Measurements from ENCODE around the gene SPACDR. TPM values are rescaled to one million over a fixed set of nuclear protein-coding genes. Genes with fewer than 3 reads are reported as not detected.
"Not testable (repeated sequence)": the region's sequence is repeated elsewhere in the genome, so short reads cannot be mapped to it uniquely, and the experiment has no call there.

Gene SPACDR
- total RNA-seq, 2 experiments from 2014 or later: 3.5 to 5.9 TPM

DNA sequence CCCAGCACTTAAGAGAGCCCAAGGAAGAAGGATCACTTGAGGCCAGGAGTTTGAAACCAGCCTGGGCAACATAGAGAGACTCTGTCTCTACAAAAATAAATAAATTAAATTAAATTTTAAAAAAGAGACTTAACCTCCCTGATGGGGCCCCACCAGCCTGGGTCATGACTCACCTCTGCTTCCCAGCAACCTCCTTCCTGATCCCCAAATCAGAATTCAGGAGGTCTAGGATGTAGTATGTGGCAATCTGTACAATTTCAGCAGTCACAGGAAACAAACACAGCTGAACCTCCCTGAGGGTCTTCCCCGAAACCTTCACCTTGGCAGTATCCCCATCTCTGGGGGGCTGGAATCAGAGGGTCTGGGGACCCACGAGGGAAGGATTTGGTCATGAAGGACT is 18.0 kb downstream of the SPACDR start:
- H3K27me3 Mint-ChIP-seq: no peaks in the 10 kb centered on the region
- no peak overlapping the region for H3K4me3 Mint-ChIP-seq
- no peaks in the 10 kb centered on the region for H3K9me3 Mint-ChIP-seq
- peaks cover 20% of the 10 kb centered on the region for H3K4me1 Mint-ChIP-seq
- no peak for ATAC-seq (ENCODE audit: low read depth)
- POLR2A ChIA-PET: interaction anchor here (4.0 to 7.1 kb wide), 2 partner anchors 9 to 17 kb away, joined by 28 to 63 read pairs; partner anchors contain the start of genes MEPCE, PPP1R35 and ZCWPW1
- H3K36me3 Mint-ChIP-seq: no peaks in the 10 kb centered on the region
- H3K27ac Mint-ChIP-seq: peak overlapping the region; percentile 56
- no peak for DNase-seq

DNA sequence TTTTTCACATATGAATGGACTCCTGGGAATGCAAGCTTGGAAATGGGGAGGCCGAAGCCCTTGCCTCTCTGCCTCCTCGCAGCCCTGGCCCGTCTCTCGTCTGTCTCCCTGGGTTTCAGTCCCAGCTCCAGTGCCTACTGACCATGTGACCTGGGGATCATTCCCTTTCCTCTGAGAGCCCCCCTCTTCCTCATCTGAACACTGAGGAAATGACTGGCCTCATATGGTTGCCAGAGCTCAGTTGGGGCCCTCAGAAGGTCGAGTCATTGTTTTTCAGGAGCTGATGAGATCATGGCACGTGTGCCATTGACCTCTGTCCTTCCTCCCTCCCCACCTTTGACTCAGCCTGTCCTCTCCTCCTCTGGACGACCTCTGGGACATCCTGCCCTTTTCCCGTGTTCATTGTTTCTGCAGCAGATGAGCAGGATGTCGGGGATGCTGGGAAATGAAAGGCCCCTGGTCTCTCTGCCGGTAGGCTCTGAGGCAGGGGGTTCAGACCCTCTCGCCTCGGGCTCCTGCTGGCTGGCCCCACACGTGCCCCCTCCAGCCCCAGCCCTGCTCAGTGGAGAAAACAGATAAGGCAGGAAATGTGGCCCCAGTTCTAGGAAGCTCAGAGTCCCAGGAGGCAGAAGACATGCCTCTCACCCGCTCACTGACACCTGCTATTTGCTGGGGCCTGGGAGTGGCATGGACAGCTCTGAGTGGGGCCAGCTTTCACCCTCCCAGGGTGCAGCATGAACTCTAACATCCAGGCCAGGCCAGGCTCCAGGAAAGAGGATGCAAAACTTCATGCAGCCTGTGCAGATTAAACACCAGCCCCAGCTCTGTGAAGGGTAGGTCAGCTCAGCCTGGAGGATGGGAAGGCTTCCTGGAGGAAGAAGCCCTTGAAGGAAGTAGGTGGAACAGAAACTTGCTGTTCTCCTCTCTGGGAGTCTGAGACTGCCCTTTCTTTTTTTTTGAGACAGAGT is 19.5 kb downstream of the SPACDR start:
- POLR2A ChIA-PET: interaction anchor here (0.6 to 7.1 kb wide), 11 partner anchors 8 to 892 kb away, joined by 3 to 63 read pairs (median 6); partner anchors contain the start of genes AGFG2, MEPCE, PPP1R35 and SRRT
- ATAC-seq (ENCODE audit: low read depth): peak; percentile 76
- peak overlapping the region; percentile 83 for H3K27ac Mint-ChIP-seq
- DNase-seq: no peak
- H3K4me3 Mint-ChIP-seq: peak overlapping the region; percentile 38
- H3K4me1 Mint-ChIP-seq: peaks cover 20% of the 10 kb centered on the region
- no peaks in the 10 kb centered on the region for H3K27me3 Mint-ChIP-seq
- H3K36me3 Mint-ChIP-seq: no peaks in the 10 kb centered on the region
- no peaks in the 10 kb centered on the region for H3K9me3 Mint-ChIP-seq

DNA sequence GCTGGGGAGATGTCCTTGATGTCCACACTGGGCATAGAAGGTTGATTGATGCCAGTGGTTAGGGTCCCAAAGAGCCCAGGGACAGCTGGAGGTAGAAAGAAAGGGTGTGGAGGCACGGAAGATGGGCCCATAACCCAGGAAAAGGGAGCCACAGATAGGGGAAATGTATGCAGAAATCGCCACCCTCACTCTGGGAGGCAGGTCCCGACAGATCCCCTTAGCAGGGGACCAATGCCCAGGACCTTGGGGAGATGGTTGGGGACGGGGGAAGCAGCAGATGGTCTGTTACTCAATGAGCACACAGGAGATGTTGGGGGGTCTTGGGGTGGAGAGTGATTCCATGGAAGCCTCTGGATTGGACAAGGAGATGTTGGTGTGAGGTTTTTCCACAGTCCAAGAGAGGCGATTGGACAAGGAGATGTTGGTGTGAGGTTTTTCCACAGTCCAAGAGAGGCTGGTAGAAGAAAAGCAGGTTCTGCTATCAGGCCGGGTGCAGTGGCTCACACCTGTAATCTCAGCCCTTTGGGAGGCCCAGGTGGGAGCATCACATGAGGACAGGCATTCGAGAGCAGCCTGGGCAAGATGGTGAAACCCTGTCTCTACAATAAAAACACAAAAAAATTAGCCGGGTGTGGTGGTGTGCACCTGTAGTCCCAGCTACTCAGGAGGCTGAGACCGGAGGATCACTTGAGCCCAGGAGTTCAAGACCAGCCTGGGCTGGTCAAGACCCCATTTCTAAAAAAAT is 20.8 kb downstream of the SPACDR start:
- no peaks in the 10 kb centered on the region for H3K9me3 Mint-ChIP-seq
- peaks cover 20% of the 10 kb centered on the region for H3K4me1 Mint-ChIP-seq
- no peaks in the 10 kb centered on the region for H3K27me3 Mint-ChIP-seq
- POLR2A ChIA-PET: interaction anchor here (1.0 to 7.1 kb wide), 3 partner anchors 14 to 96 kb away, joined by 3 to 63 read pairs (median 3); partner anchors contain the start of genes AGFG2, MEPCE and ZCWPW1
- no peak overlapping the region for H3K4me3 Mint-ChIP-seq
- peak overlapping the region; percentile 31 for H3K27ac Mint-ChIP-seq
- H3K36me3 Mint-ChIP-seq: no peaks in the 10 kb centered on the region
- DNase-seq: peak; percentile 26
- no peak for ATAC-seq (ENCODE audit: low read depth)

DNA sequence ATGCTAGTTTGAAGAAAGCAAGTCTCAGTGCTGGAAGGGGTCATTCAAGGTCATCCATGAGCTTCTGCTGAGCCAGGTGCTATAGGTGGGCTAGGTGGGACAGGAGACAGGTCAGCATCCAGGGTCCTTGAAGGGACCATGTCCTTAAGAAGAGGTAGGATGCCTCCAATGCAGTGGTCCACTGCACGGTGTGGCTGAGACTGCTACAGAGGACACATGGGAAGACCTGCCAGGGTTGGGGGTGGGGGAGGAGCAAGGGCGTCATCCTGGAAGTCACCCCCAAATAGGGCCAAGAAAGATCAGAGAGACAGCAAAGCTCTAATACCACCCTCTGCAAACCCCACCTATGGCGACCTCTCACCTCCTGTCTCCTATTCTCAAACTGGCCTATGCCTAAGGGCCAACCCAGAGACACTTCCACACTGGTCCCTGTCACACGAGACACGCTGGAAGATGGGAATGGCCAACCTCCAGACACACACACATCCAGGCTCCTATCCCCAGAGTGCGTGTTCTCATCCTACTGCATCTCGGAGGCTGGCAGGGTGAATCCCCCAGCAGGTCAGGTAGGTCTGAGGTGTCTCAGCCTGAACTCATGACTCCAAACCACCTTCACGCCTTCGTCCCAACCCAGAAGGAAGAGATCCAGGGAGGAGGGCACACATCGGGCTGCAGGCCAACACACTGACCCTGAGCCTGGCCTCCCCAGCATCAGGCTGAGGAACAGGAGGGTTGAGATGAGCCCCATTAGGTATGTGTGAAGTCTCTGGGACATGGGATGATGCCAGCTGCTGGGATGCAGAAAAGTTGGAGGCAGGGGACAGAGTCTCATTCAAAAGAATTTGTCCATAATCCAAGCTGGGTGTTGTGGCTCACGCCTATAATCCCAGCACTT is 22.2 kb downstream of the SPACDR start:
- Mint-ChIP-seq H3K4me1 (peaks cover 20% of the 10 kb centered on the region), H3K4me3 (no peak overlapping the region), H3K27me3 (no peaks in the 10 kb centered on the region), H3K27ac (no peak overlapping the region), H3K36me3 (no peaks in the 10 kb centered on the region), H3K9me3 (no peaks in the 10 kb centered on the region)
- DNase-seq: peak; percentile 18
- ATAC-seq (ENCODE audit: low read depth): no peak
- POLR2A ChIA-PET: interaction anchor here (7.1 kb wide), 1 partner anchor 13 kb away, joined by 63 read pairs; the partner anchor contains the start of genes MEPCE and ZCWPW1

DNA sequence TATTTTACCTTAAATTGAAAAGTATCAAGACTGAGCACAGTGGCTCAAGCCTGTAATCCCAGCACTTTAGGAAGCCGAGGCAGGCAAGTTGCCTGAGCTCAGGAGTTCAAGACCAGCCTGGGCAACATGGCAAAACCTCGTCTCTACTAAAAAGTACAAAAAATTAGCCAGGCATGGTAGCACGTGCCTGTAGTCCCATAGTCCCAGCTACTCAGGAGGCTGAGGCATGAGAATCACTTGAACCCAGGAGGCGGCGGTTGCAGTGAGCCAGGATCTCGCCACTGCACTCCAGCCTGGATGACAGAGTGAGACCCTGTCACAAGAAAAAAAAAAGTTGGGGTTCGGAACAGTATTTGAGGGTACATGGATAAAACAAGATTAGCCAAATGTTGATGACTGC is 24.8 kb downstream of the SPACDR start:
- not testable (repeated sequence) for ATAC-seq (ENCODE audit: low read depth); H3K27ac Mint-ChIP-seq; H3K27me3 Mint-ChIP-seq; H3K4me3 Mint-ChIP-seq; H3K9me3 Mint-ChIP-seq
- POLR2A ChIA-PET: interaction anchor here (2.8 kb wide), 1 partner anchor 11 kb away, joined by 26 read pairs; the partner anchor contains the start of genes MEPCE and ZCWPW1
- Mint-ChIP-seq H3K36me3 (peaks cover 13% of the 10 kb centered on the region), H3K4me1 (peaks cover 11% of the 10 kb centered on the region)
- peak; percentile 10 for DNase-seq

DNA sequence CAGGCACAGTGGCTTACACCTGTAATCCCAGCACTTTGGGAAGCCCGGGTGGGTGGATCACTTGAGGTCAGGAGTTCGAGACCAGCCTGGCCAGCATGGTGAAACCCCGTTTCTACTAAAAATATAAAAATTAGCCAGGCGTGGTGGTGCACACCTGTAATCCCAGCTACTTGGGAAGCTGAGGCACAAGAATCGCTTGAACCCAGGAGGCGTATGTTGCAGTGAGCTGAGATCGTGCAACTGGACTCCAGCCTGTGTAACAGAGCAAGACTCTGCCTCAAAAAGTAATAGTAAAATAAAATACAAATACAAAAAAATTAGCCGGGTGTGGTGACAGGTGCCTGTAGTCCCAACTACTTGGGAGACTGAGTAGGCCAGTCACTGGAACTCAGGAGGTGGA is 25.3 kb downstream of the SPACDR start:
- not testable (repeated sequence) for H3K27me3 Mint-ChIP-seq; H3K9me3 Mint-ChIP-seq; ATAC-seq (ENCODE audit: low read depth); H3K27ac Mint-ChIP-seq; H3K4me3 Mint-ChIP-seq
- POLR2A ChIA-PET: interaction anchor here (0.5 to 2.8 kb wide), 3 partner anchors 10 to 972 kb away, joined by 3 to 26 read pairs (median 4); partner anchors contain the start of genes MEPCE and ZCWPW1
- H3K36me3 Mint-ChIP-seq: peaks cover 17% of the 10 kb centered on the region
- peaks cover 13% of the 10 kb centered on the region for H3K4me1 Mint-ChIP-seq
- DNase-seq: peak; percentile 13

DNA sequence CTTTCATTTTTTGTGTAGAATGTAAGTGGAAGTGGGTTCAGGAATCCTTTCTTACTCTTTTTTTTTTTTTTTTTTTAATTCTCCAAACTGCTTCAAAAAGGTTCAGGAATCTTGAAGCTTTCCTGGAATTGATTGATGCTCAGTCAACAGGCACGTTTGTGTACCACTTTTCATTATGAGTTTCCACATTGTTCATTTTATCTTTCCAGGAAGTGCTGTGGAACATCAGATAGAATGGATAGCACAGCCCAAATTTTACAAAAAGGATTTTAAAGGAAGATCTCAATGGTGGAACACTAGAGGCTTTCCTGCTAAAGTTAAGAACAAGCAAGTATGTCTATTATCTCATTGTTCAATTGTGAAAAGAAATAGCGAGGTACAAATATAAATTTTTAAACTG is 25.9 kb downstream of the SPACDR start:
- peaks cover 20% of the 10 kb centered on the region for H3K36me3 Mint-ChIP-seq
- no peak overlapping the region for H3K27ac Mint-ChIP-seq
- H3K4me1 Mint-ChIP-seq: peaks cover 16% of the 10 kb centered on the region
- ATAC-seq (ENCODE audit: low read depth) (no peak), DNase-seq (no peak)
- no peaks in the 10 kb centered on the region for H3K9me3 Mint-ChIP-seq
- no peak overlapping the region for H3K4me3 Mint-ChIP-seq
- H3K27me3 Mint-ChIP-seq: no peaks in the 10 kb centered on the region
- POLR2A ChIA-PET: interaction anchor here (0.5 to 2.8 kb wide), 3 partner anchors 10 to 971 kb away, joined by 3 to 26 read pairs (median 4); partner anchors contain the start of genes MEPCE and ZCWPW1

DNA sequence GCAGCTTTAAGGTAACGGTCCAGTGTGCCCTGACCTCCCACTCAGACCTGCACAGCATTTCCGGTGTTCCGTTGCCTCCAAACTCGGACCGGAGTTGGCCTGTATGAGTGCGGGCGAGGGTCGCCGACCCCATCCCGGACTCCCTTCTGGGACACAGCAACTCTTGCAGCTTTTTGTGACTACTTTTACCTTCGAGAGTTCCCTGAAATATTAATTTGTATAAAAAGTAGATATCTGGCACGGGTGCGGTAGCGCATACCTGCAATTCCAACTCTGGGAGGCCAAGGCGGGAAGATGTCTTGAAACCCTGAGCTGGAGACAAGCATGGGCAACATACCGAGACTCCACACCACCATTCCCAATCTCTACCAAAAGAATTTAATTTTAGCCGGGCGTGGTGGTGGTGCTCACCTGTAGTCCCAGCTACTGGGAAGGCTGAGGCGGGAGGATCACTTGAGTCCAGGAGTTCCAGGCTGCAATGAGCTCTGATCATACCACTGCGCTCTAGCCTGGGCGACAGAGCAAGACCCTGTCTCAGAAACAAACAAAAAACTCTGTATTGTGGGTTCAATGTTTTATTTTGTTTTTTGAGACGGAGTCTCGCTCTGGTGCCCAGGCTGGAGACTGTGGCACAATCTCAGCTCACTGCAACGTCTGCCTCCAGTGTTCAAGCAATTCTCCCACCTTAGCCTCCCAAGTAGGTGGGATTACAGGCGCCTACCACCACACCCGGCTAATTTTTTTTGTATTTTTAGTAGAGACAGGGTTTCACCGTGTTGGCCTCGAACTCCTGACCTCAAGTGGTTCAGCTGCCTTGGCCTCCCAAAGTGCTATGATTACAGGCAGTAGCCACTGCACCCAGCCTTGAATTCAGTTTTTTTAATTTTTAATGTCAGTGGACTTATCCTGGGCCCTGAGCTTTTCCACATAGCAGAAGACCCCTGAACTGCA is 26.6 kb downstream of the SPACDR start:
- Mint-ChIP-seq H3K4me1 (peaks cover 22% of the 10 kb centered on the region), H3K27ac (no peak overlapping the region), H3K4me3 (peak overlapping the region; percentile 94), H3K27me3 (no peaks in the 10 kb centered on the region), H3K36me3 (peaks cover 21% of the 10 kb centered on the region), H3K9me3 (no peaks in the 10 kb centered on the region)
- POLR2A ChIA-PET: interaction anchor here (0.6 to 2.8 kb wide), 16 partner anchors 9 to 452 kb away, joined by 3 to 28 read pairs (median 4); partner anchors contain the start of genes AGFG2, AP4M1, GPC2 and MCM7
- ATAC-seq (ENCODE audit: low read depth): no peak
- DNase-seq: peak; percentile 15

DNA sequence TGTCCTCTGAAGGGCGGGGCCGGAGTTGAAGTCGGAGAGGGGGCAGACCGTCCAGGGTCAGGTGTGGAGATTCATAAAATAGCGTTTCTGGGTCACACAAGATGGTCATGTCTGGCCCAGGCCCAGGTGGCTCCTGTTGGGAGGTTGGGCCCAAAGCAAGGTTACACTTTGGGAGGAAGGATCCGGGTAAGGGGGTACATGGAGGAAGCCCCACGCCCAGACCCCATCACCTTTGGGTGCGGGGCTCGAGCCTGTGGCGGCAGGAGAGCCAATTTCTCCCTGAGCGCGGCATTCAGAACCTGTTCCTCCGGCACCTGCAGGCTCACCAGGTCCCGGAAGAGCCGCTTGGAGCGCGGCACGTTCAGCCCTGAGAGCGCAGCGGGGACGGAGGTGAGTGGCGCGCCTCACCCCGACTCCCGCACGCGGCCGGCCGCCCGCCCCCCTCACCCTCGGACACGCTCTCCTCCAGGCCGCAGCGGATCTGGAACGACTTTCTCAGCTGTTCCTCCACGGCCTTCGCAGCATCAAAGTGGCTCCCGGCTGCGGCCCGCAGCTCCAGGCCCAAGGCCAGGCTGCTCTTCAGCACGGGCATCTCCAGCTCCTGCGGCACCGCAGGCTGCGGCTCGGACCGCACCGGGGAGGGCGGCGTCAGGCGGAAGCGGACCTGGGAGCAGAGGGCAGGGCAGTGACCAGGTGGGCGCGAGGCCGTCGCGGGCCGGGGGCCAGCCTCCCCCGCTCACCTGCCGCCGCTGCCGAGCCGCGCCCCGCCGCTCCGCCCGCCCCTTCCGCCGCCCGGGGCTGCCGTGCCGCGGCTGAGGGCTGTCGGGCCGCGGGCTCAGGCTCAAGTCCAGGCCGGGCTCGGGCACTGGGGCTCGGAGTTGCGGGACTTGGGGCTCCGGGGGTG is 28.4 kb downstream of the SPACDR start:
- peak overlapping the region; percentile 94 for H3K4me3 Mint-ChIP-seq

DNA sequence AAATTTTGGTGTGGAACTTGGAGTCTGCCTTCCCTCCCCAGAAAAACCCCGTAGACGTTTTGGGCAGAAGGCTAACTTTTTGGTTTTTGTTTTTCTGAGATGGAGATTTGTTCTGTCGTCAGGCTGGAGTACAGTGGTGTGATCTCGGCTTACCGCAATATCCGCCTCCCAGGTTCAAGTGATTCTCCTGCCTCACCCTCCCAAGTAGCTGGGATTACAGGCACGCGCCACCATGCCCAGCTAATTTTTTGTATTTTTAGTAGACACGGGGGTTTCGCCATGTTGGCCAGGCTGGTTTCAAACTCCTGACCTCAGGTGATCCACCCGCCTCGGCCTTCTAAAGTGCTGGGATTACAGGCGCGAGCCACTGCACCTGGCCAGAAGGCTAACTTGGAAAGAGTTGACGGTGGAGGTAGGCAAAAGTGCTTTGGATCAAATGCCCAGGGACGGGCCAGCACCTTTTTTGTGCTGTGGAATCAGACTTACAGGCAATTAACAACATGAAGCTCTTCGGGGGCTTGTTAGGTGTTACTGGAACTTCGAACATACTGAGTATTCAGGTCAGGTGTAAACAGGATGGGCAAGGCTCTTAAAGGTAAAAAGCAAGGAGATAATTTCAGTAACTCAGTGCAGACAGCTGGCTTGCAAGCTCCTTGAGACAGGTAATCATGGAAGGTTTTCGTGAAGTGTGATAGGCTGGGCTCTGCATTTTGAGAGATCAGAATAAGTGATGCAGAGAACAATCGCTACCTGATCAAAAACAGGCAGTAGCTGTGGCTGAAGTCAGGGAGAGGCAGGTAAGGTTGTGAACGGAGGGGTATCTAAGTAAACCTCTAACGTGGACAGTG is 29.5 kb downstream of the SPACDR start:
- DNase-seq: no peak
- no peak for ATAC-seq (ENCODE audit: low read depth)
- POLR2A ChIA-PET: interaction anchor here (0.5 to 1.6 kb wide), 8 partner anchors 10 to 255 kb away, joined by 3 to 6 read pairs (median 4); partner anchors contain the start of gene AGFG2
- peaks cover 38% of the 10 kb centered on the region for H3K4me1 Mint-ChIP-seq
- no peaks in the 10 kb centered on the region for H3K27me3 Mint-ChIP-seq
- H3K36me3 Mint-ChIP-seq: peaks cover 32% of the 10 kb centered on the region
- H3K4me3 Mint-ChIP-seq: peak overlapping the region; percentile 94
- H3K27ac Mint-ChIP-seq: peak overlapping the region; percentile 93
- no peaks in the 10 kb centered on the region for H3K9me3 Mint-ChIP-seq

More for the DNA sequence above, 28.4 kb downstream of the SPACDR start:
- POLR2A ChIA-PET: interaction anchor here (0.6 to 2.0 kb wide), 14 partner anchors 9 to 353 kb away, joined by 3 to 28 read pairs (median 4); partner anchors contain the start of genes AGFG2, GPC2, LAMTOR4 and TSC22D4
- ATAC-seq (ENCODE audit: low read depth): peak; percentile 36
- Mint-ChIP-seq H3K9me3 (no peaks in the 10 kb centered on the region), H3K4me1 (peaks cover 32% of the 10 kb centered on the region), H3K27me3 (no peaks in the 10 kb centered on the region), H3K36me3 (peaks cover 26% of the 10 kb centered on the region), H3K27ac (peak overlapping the region; percentile 98)
- peak; percentile 72 for DNase-seq

All from activated naive CD8-positive, alpha-beta T cell treated with anti-CD3 and anti-CD28 coated beads, Interleukin-2, amount 10 ng/mL, durations not matched to agents 7 days and 5 days (primary cell).